Heart right ventricle (tissue), 16 donors: ENCODE results near the gene ZFP36L1. TPM values are rescaled to one million over a fixed set of nuclear protein-coding genes. Genes with fewer than 3 reads are reported as not detected.

Experiments used
- ATAC-seq, 8 donors: fragments of 200-7000 bp; cut with Tn5 transposase; one replicate each; pipeline ENCODE4 v1.9.1; 2020; ENCODE audit warnings: mild to moderate bottlenecking in 8 of 8, moderate library complexity in 8 of 8, moderate number of reproducible peaks in 1 of 8
- DNase-seq, 2 donors: peaks; one replicate each; pipeline ENCODE4 v3.0.0-alpha.2; 2020
- H3K27ac ChIP-seq, 10 donors: fragments of 200-600 bp; sonication (generic) in 2 of 10; one replicate each; pipeline versions ENCODE4 v1.5.0 to v1.8.0; 2020 to 2022; ENCODE audit warnings: mild to moderate bottlenecking in 3 of 10
- H3K27me3 ChIP-seq, 7 donors: fragments of 200-600 bp; one replicate each; pipeline ENCODE4 v1.8.0; 2021 to 2022; ENCODE audit warnings: mild to moderate bottlenecking in 2 of 7
- H3K36me3 ChIP-seq, 9 donors: fragments of 200-600 bp; sonication (generic) in 1 of 9; one replicate each; pipeline versions ENCODE4 v1.5.0 to v1.8.0; 2020 to 2022; ENCODE audit warnings: mild to moderate bottlenecking in 2 of 9
- H3K4me1 ChIP-seq, 9 donors: fragments of 200-600 bp; sonication (generic) in 1 of 9; one replicate each; pipeline versions ENCODE4 v1.5.0 to v1.8.0; 2020 to 2022; ENCODE audit warnings: mild to moderate bottlenecking in 4 of 9
- H3K4me3 ChIP-seq, 10 donors: fragments of 200-600 bp; sonication (generic) in 2 of 10; one replicate each; pipeline versions ENCODE4 v1.5.0 to v1.8.0; 2020 to 2022; ENCODE audit warnings: mild to moderate bottlenecking in 7 of 10, moderate library complexity in 2 of 10
- H3K9me3 ChIP-seq, 11 donors: fragments of 200-600 bp in 10 of 11; sonication (generic) in 2 of 11; one replicate each; pipeline versions ENCODE4 v1.5.0 to v1.8.0; 2013 to 2022; ENCODE audit warnings: mild to moderate bottlenecking in 2 of 11, control low read depth in 1 of 11, moderate library complexity in 1 of 11
- WGBS, 2 donors: extraction: QIAGEN DNeasy Blood & Tissue Kit; methylation state at CpG; one replicate each; pipeline ENCODE4 v1.1.7; 2013; ENCODE audit warnings: inconsistent platforms in 1 of 2; 5-methylcytosine and 5-hydroxymethylcytosine counted together
- intact Hi-C, 10 donors: fragments of 100-400 bp; cut with DNase I; formaldehyde crosslinking; loops; one replicate each; pipeline versions ENCODE4 v1.11.1 to v1.14.2; 2022
- polyA plus RNA-seq, 2 donors: library from polyadenylated mRNA; stranded (reverse); fragments of 200-250 nt; gene quantifications; one replicate each; pipeline ENCODE4 v1.2.3, GENCODE V29; 2013
- total RNA-seq, 10 donors: library from RNA; stranded (reverse); fragmentation: NEBNext Ultra II Directional in 3 of 10; extraction: Animal tissue kit (Norgen Biotek cat#: 25700) in 3 of 10; gene quantifications; one replicate each; pipeline versions ENCODE4 v1.2.1 to v1.2.4, GENCODE V29; 2021 to 2023
- TF ChIP-seq, protein P1 (sequence below), 9 donors: fragments of 200-600 bp; sonication (generic) in 2 of 9; IDR thresholded peaks; one replicate each; pipeline versions ENCODE4 v1.5.0 to v1.8.0; 2021 to 2022; ENCODE audit warnings: antibody characterized with exemption in 9 of 9, mild to moderate bottlenecking in 5 of 9, moderate library complexity in 1 of 9
- donor health status: Arrhythmogenic right ventricular cardiomyopathy.
- donor health status: ischemic (EF 13 %, LVEDD 7.1; RV severe dilation, severe dysfunction).
- donor health status: healthy with polysubstance abuse.
- donor health status: DM: no; HTN: yes; CAD: no.
- donor health status: DM: no; HTN: no; CAD: no.
- donor health status: ischemic (EF 25% LVEDD 6.9; RV normal size, moderate dysfunction).
- donor health status: ischemic (EF 25% LVEDD 5.7; RV mildly dilated, moderate dysfunction).
- donor health status: healthy.
- donor health status: DM: yes; HTN: yes; CAD: no.
- donor health status: Ischemic cardiomyopathy.
- donor health status: ischemic (EF 35%, LVEDD 5.7; RV mildly dilated, moderate dysfunction).
- donor health status: nonischemic (EF 11% LVEDD 7.7; RV severe dilation, severe dysfunction).
- donor health status: DM: yes; HTN: yes; CAD: no.
- donor health status: PGD.
- donor health status: ischemic (EF 29% LVEDD 5.4; RV normal size, mild dysfunction).
- donor health status: nonischemic (EF 23%, LVEDD 6.1; RV moderate dilation, normal function).

The ZFP36L1 gene
- total and polyA plus RNA-seq, 12 donors, result 40.8 to 127 (median 53.1) TPM

DNA sequence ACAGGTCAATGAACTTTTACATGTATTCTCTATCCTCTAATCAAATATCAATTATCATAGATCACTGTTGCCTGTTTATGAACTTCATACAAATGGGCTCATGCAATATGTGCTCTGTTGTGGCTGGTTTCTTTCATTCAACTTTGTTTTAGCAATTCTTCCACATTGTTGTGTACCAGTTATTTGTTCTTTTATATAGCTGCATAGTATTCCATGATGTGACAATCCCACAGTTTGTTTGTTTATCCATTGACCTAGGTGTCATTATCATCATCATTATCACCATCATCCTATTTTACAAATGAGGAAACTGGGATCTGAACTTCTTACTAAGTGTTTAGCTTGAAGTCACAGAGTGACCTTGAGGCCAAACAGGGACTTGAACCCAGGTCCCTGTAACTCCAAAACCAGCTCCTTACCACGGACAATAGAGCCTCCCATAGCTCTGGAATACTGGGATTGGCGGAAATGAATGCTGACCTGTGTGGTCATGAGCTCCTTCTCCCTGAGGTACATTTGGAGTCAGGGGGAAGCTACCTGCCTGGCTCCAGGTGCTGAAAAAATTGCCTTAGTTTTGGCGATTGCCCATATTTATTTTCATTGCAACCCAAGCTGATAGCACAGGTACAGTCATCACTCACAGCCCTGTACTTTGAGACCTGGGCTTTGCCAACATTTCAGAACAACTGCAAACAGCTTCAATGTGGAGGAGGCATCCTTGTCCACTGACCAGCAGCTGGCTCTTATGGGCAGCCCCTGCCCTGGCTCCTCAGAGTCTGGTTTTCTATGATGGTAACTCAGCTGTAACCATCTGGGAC is 9.2 kb downstream of the ZFP36L1 start:
- no peak for DNase-seq
- TF ChIP-seq, protein P1, sequence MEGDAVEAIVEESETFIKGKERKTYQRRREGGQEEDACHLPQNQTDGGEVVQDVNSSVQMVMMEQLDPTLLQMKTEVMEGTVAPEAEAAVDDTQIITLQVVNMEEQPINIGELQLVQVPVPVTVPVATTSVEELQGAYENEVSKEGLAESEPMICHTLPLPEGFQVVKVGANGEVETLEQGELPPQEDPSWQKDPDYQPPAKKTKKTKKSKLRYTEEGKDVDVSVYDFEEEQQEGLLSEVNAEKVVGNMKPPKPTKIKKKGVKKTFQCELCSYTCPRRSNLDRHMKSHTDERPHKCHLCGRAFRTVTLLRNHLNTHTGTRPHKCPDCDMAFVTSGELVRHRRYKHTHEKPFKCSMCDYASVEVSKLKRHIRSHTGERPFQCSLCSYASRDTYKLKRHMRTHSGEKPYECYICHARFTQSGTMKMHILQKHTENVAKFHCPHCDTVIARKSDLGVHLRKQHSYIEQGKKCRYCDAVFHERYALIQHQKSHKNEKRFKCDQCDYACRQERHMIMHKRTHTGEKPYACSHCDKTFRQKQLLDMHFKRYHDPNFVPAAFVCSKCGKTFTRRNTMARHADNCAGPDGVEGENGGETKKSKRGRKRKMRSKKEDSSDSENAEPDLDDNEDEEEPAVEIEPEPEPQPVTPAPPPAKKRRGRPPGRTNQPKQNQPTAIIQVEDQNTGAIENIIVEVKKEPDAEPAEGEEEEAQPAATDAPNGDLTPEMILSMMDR (IDR thresholded peaks at IDR 0.05), result no peak

DNA sequence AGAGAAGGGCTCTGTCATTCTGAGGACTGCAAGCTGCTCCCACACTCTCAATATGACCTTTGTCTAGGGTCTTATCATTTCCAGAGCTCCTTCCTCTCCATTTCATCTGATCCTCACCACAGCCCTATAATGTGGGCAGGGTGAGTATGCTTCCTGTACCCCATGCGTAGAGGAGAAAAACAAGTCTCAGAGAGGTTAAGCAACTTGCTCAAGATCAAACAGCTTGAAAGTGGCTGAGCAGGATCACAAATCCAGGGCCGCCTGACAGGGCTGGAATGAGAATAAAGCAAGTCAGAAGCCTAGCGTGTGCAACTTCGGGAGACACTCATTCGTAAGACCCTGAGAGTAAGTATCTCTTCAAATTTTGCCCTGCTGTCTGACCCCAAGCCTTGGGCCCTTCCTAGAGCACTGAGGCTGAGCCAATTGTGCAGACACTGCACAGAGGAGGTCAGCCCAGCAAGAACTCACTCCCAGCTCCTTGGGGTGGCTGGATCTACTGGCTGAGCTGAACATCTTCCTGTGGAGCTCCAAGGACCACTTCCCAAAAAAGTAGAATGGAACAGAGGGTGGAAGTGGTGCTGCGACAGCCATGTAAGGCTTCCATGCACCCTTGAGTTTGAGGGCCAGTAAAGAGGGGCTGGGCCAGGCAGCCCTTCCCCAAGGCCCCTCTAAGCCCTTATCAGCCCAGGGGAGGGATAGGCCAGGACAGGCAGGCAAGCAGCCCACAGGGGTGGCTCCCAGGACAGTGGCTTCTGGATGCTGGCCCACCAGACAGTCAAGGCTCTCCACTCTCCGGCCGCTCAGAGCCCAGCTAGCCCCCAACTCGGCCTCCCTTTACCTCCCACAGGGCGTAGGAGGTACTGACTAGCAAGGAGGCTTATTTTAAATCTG is 10.5 kb downstream of the ZFP36L1 start:
- Histone ChIP-seq H3K27me3 (no peaks in the 10 kb centered on the region), H3K36me3 (peaks cover 0 to 11% (median 6%) of the 10 kb centered on the region in 9 donors), H3K4me3 (peak overlapping the region in 1 of 10 donors; percentile 12), H3K27ac (peak overlapping the region in 8 of 10 donors; percentile 8 to 88 (median 67)), H3K4me1 (peaks cover 9 to 77% (median 57%) of the 10 kb centered on the region in 9 donors), H3K9me3 (no peaks in the 10 kb centered on the region)
- ATAC-seq (no peak), DNase-seq (no peak)
- TF ChIP-seq, protein P1 (IDR thresholded peaks at IDR 0.05), result no peak
- 86 to 88% methylated on average over 10 of the region's 10 CpGs for WGBS, 2 donors
- intact Hi-C loops, result loop anchor here in 5 of 10 donors (5.0 to 10.0 kb wide), 4 partner anchors 50 to 258 kb away; no protein-coding TSS in a partner anchor

More for the DNA sequence above, 9.2 kb downstream of the ZFP36L1 start:
- H3K27ac ChIP-seq, result peak overlapping the region in 3 of 10 donors; percentile 45 to 100 (median 100)
- H3K4me1 ChIP-seq, result peaks cover 9 to 83% (median 59%) of the 10 kb centered on the region in 9 donors
- H3K4me3 ChIP-seq, result no peak overlapping the region
- H3K36me3 ChIP-seq, result peaks cover 0 to 23% (median 14%) of the 10 kb centered on the region in 9 donors
- ATAC-seq, result no peak
- H3K27me3 ChIP-seq, result no peaks in the 10 kb centered on the region
- intact Hi-C loops, result loop anchor here in 5 of 10 donors (5.0 to 10.0 kb wide), 4 partner anchors 51 to 259 kb away; no protein-coding TSS in a partner anchor
- 96 to 99% methylated on average over 3 of the region's 3 CpGs for WGBS, 2 donors
- H3K9me3 ChIP-seq, result no peaks in the 10 kb centered on the region

DNA sequence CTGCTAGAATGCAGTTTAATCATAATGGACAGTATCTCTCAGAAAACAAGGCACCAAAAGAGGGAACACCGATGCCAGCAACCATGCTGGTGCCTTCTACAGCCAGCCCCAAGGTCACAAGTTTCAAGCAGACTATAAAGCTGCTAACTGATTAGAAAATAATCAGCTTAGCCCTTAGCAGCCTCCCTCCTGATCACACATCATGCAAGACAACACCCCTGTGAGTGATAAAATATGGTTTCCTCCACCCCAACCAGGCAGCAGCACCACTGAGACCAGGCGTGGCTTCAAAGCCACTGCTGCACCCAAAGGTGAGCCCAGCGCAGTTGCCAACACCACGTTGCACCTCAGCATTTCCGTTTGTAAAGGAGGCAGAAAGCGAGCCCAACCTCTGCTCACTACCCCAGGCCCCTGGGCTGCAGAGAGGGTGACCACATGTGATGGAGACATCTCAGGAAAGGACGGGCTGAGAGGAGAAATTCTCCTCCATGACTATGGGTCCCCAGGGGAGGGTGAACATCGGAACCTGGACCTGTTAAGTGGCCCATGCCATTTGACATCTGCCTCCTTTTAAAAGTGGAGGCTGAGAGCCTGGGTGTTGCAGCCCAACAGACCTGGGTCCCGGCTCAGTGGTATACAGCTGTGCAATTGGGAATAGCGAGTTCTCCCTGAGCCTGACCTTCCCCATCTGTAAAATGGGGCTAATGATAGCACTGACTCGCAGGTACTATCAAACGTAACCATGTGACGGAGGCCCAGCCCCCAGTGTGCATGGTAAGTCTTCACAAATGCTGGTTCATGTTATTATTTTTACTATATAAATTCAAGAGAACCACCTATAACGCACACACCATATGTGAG is 11.5 kb downstream of the ZFP36L1 start:
- H3K36me3 ChIP-seq, result peaks cover 0 to 1% (median 0%) of the 10 kb centered on the region in 9 donors
- TF ChIP-seq, protein P1 (IDR thresholded peaks at IDR 0.05), result no peak
- no peaks in the 10 kb centered on the region for H3K9me3 ChIP-seq
- intact Hi-C loops, result loop anchor here in 6 of 10 donors (2.0 to 10.0 kb wide), 5 partner anchors 49 to 257 kb away; no protein-coding TSS in a partner anchor
- peak overlapping the region in 9 of 10 donors; percentile 9 to 88 (median 62) for H3K27ac ChIP-seq
- H3K4me1 ChIP-seq, result peaks cover 9 to 68% (median 47%) of the 10 kb centered on the region in 9 donors
- H3K27me3 ChIP-seq, result no peaks in the 10 kb centered on the region
- 81 to 82% methylated on average over 14 of the region's 14 CpGs for WGBS, 2 donors
- ATAC-seq (peak in 6 of 8 donors; percentile 6 to 36 (median 26)), DNase-seq (no peak)
- H3K4me3 ChIP-seq, result peak overlapping the region in 1 of 10 donors; percentile 7
